HepG2 (cell line): ENCODE results near the gene WDR35. TPM values are rescaled to one million over a fixed set of nuclear protein-coding genes. Genes with fewer than 3 reads are reported as not detected.

ENCODE experiments used
- JDP2 ChIP-seq: sonication (generic); formaldehyde crosslinking; IDR thresholded peaks from 2 replicates; pipeline ENCODE4 v1.8.1; 2022; ENCODE audit warnings: missing genetic modification reagents, borderline replicate concordance
- KAT2B ChIP-seq: fragments of 150-350 bp; IDR thresholded peaks from 2 replicates; pipeline ENCODE4 v1.6.1; 2014; ENCODE audit warnings: low read depth, low read length, borderline replicate concordance
- MBD4 ChIP-seq: IDR thresholded peaks from 2 replicates; pipeline ENCODE4 v1.6.1; 2012; ENCODE audit warnings: low read length, inconsistent platforms, borderline replicate concordance
- POLR2AphosphoS5 ChIP-seq: IDR thresholded peaks from 2 replicates; pipeline ENCODE4 v1.6.1; 2012; ENCODE audit warnings: low read depth, low read length
- SP5 ChIP-seq: IDR thresholded peaks from 2 replicates; pipeline ENCODE4 v1.6.1; 2016; ENCODE audit warnings: low read depth, borderline replicate concordance
- ZBTB7A ChIP-seq: sonication (generic); formaldehyde crosslinking; IDR thresholded peaks from 2 replicates; pipeline ENCODE4 v1.8.0; 2022; ENCODE audit warnings: mild to moderate bottlenecking, missing genetic modification reagents
- ZNF24 ChIP-seq: fragments of 450-650 bp; IDR thresholded peaks from 2 replicates; pipeline ENCODE4 v1.6.1; 2017; ENCODE audit warnings: antibody characterized with exemption, mild to moderate bottlenecking
- ZNF775 ChIP-seq: sonication (generic); formaldehyde crosslinking; IDR thresholded peaks from 2 replicates; pipeline ENCODE4 v1.4.0; 2020; ENCODE audit warnings: missing genetic modification reagents, mild to moderate bottlenecking, moderate library complexity, borderline replicate concordance
- polyA plus RNA-seq, 8 experiments: library from polyadenylated mRNA; depleted of rRNA in 3 of 8; stranded (reverse) in 7 of 8; unstranded in 1 of 8; fragments of >200 nt; fragmentation: Illumina TruSeq in 4 of 8; extraction: Trizol in 4 of 8; gene quantifications; 2 replicates each; pipeline versions ENCODE4 v1.2.1 to v1.2.3, GENCODE V29; 2011 to 2016; ENCODE audit warnings: low read depth in 4 of 8, missing spikeins in 1 of 8, mixed read lengths in 1 of 8; ENCODE audit not compliant: insufficient read depth in 1 of 8
- total RNA-seq, 5 experiments: library from RNA; depleted of rRNA; stranded (reverse); fragments of >200 nt; fragmentation: Illumina TruSeq; extraction: Trizol; gene quantifications; 2 replicates each; pipeline ENCODE4 v1.2.3, GENCODE V29; 2016; ENCODE audit warnings: low read depth in 1 of 5
- TF ChIP-seq, protein P1 (sequence below), 2 experiments: sonication (generic) in 1 of 2; formaldehyde crosslinking in 1 of 2; IDR thresholded peaks; 2 replicates each; pipeline versions ENCODE4 v1.6.1 to v1.9.0; 2014 to 2022; ENCODE audit warnings: antibody characterized with exemption in 1 of 2, borderline replicate concordance in 1 of 2, inconsistent platforms in 1 of 2, low read depth in 1 of 2, missing genetic modification reagents in 1 of 2
- TF ChIP-seq, protein P2 (sequence below): sonication (generic); formaldehyde crosslinking; IDR thresholded peaks from 2 replicates; pipeline ENCODE4 v1.5.0; 2020; ENCODE audit warnings: missing genetic modification reagents
- TF ChIP-seq, protein P3 (sequence below): sonication (generic); formaldehyde crosslinking; IDR thresholded peaks from 2 replicates; pipeline ENCODE4 v1.4.0; 2020; ENCODE audit warnings: missing genetic modification reagents, borderline replicate concordance
- TF ChIP-seq, protein P4 (sequence below): sonication (generic); formaldehyde crosslinking; IDR thresholded peaks from 2 replicates; pipeline ENCODE4 v1.4.0; 2020; ENCODE audit warnings: missing genetic modification reagents, borderline replicate concordance
- TF ChIP-seq, protein P5 (sequence below): sonication (generic); formaldehyde crosslinking; IDR thresholded peaks from 2 replicates; pipeline ENCODE4 v1.4.0; 2020; ENCODE audit warnings: low read depth, mild to moderate bottlenecking, missing genetic modification reagents

WDR35 gene
- total and polyA plus RNA-seq, 2 of the 13 experiments (the other 11 are each of a cell fraction or from before 2014, with no cell fraction given): 11.1 to 19.6 TPM

DNA sequence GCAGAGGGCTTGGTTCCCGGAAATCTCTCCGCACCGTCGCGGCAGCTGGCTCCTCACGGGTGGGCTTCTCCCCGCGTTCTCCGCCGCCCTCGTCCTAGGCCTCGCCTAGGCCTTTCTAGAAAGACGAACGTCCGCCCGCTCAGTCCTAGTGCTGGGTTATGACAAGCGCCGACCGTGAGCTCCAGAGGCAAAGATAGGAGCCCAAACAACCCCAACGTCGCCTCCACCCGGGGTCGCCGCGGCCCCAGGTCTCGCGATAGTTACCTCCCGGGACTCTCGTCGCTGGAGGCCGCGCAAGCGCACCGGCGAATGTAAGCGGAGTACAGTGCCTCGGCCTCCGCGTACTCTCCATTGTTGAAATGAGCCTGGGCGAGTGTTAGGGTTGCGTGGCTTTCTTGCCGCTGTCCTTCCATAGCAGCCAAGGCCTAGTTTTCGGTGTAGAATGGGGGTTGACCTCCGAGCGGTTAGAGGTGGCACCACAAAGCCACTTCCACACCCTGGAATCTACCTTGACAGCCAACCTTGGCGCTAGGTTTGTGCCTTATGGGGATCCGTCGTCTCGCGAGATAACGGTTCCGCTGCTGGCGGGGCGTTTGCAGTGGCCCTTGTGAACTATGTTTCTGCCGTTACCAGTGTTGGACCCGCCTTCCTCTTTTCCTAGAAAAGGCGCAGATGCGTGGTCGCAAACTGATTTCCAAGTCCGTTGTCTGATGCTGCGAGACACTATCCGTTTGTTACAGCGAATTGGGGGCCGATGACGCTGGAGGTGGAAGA lies 88.3 kb downstream of the WDR35 start, which contains the start of gene TTC32 (continued):
- TF ChIP-seq, protein P1, sequence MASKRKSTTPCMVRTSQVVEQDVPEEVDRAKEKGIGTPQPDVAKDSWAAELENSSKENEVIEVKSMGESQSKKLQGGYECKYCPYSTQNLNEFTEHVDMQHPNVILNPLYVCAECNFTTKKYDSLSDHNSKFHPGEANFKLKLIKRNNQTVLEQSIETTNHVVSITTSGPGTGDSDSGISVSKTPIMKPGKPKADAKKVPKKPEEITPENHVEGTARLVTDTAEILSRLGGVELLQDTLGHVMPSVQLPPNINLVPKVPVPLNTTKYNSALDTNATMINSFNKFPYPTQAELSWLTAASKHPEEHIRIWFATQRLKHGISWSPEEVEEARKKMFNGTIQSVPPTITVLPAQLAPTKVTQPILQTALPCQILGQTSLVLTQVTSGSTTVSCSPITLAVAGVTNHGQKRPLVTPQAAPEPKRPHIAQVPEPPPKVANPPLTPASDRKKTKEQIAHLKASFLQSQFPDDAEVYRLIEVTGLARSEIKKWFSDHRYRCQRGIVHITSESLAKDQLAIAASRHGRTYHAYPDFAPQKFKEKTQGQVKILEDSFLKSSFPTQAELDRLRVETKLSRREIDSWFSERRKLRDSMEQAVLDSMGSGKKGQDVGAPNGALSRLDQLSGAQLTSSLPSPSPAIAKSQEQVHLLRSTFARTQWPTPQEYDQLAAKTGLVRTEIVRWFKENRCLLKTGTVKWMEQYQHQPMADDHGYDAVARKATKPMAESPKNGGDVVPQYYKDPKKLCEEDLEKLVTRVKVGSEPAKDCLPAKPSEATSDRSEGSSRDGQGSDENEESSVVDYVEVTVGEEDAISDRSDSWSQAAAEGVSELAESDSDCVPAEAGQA (IDR thresholded peaks at IDR 0.05; ENCODE audit: low read depth): peak; percentile 72; the same call in 1 of the 2 replicates
- TF ChIP-seq, protein P1 (CRISPR knock-in tag; IDR thresholded peaks at IDR 0.05; ENCODE audit: borderline replicate concordance): peak; percentile 84
- TF ChIP-seq ZNF775 (CRISPR knock-in tag) (no peak; the same call in 1 of the 2 replicates), SP5 (CRISPR knock-in tag) (peak; percentile 30; the same call in 1 of the 2 replicates), MBD4 (no peak), KAT2B (no peak), POLR2AphosphoS5 (peak; percentile 88), ZNF24 (0 out of 2 replicates have a peak, but pooled peaks have one; percentile 53), JDP2 (CRISPR knock-in tag) (no peak), ZBTB7A (CRISPR knock-in tag) (no peak)
- TF ChIP-seq, protein P2, sequence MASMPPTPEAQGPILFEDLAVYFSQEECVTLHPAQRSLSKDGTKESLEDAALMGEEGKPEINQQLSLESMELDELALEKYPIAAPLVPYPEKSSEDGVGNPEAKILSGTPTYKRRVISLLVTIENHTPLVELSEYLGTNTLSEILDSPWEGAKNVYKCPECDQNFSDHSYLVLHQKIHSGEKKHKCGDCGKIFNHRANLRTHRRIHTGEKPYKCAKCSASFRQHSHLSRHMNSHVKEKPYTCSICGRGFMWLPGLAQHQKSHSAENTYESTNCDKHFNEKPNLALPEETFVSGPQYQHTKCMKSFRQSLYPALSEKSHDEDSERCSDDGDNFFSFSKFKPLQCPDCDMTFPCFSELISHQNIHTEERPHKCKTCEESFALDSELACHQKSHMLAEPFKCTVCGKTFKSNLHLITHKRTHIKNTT (CRISPR knock-in tag): no peak
- TF ChIP-seq, protein P3, sequence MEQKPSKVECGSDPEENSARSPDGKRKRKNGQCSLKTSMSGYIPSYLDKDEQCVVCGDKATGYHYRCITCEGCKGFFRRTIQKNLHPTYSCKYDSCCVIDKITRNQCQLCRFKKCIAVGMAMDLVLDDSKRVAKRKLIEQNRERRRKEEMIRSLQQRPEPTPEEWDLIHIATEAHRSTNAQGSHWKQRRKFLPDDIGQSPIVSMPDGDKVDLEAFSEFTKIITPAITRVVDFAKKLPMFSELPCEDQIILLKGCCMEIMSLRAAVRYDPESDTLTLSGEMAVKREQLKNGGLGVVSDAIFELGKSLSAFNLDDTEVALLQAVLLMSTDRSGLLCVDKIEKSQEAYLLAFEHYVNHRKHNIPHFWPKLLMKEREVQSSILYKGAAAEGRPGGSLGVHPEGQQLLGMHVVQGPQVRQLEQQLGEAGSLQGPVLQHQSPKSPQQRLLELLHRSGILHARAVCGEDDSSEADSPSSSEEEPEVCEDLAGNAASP (CRISPR knock-in tag): peak; percentile 75
- TF ChIP-seq, protein P4, sequence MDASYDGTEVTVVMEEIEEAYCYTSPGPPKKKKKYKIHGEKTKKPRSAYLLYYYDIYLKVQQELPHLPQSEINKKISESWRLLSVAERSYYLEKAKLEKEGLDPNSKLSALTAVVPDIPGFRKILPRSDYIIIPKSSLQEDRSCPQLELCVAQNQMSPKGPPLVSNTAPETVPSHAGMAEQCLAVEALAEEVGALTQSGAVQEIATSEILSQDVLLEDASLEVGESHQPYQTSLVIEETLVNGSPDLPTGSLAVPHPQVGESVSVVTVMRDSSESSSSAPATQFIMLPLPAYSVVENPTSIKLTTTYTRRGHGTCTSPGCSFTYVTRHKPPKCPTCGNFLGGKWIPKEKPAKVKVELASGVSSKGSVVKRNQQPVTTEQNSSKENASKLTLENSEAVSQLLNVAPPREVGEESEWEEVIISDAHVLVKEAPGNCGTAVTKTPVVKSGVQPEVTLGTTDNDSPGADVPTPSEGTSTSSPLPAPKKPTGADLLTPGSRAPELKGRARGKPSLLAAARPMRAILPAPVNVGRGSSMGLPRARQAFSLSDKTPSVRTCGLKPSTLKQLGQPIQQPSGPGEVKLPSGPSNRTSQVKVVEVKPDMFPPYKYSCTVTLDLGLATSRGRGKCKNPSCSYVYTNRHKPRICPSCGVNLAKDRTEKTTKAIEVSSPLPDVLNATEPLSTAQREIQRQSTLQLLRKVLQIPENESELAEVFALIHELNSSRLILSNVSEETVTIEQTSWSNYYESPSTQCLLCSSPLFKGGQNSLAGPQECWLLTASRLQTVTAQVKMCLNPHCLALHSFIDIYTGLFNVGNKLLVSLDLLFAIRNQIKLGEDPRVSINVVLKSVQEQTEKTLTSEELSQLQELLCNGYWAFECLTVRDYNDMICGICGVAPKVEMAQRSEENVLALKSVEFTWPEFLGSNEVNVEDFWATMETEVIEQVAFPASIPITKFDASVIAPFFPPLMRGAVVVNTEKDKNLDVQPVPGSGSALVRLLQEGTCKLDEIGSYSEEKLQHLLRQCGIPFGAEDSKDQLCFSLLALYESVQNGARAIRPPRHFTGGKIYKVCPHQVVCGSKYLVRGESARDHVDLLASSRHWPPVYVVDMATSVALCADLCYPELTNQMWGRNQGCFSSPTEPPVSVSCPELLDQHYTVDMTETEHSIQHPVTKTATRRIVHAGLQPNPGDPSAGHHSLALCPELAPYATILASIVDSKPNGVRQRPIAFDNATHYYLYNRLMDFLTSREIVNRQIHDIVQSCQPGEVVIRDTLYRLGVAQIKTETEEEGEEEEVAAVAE (CRISPR knock-in tag): peak; percentile 86; the same call in 1 of the 2 replicates
- TF ChIP-seq, protein P5, sequence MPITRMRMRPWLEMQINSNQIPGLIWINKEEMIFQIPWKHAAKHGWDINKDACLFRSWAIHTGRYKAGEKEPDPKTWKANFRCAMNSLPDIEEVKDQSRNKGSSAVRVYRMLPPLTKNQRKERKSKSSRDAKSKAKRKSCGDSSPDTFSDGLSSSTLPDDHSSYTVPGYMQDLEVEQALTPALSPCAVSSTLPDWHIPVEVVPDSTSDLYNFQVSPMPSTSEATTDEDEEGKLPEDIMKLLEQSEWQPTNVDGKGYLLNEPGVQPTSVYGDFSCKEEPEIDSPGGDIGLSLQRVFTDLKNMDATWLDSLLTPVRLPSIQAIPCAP: peak; percentile 73
